Measurements from ENCODE around the gene PXYLP1.

The PXYLP1 gene

GRCh38 chr3:141250342-141250741 is 18.7 kb downstream of the PXYLP1 start:
- DNase-seq = no peak

- DNase-seq = no peak
Measured at GRCh38 chr3:141250828-141251227, 19.2 kb downstream of the PXYLP1 start.

GRCh38 chr3:141253326-141253725 is 21.7 kb downstream of the PXYLP1 start:
- DNase-seq = no peak

GRCh38 chr3:141253811-141254210 is 22.2 kb downstream of the PXYLP1 start:
- DNase-seq = no peak

GRCh38 chr3:141255137-141255845 is 23.7 kb downstream of the PXYLP1 start:
- DNase-seq = no peak

GRCh38 chr3:141255846-141256261 is 24.2 kb downstream of the PXYLP1 start:
- peak in 1 of 2 donors; percentile 10 for DNase-seq

- DNase-seq = no peak
Measured at GRCh38 chr3:141256820-141257219, 25.2 kb downstream of the PXYLP1 start.

GRCh38 chr3:141257961-141258360 is 26.3 kb downstream of the PXYLP1 start:
- peak; percentile 86 to 96 for DNase-seq

- DNase-seq = no peak
Measured at GRCh38 chr3:141258973-141259372, 27.3 kb downstream of the PXYLP1 start.

- no peak for DNase-seq
Measured at GRCh38 chr3:141259821-141260629, 28.4 kb downstream of the PXYLP1 start.

- no peak for DNase-seq
Measured at GRCh38 chr3:141260630-141260927, 29.0 kb downstream of the PXYLP1 start.

GRCh38 chr3:141261472-141262307 is 30.1 kb downstream of the PXYLP1 start:
- peak; percentile 70 to 72 for DNase-seq

GRCh38 chr3:141262308-141262705 is 30.7 kb downstream of the PXYLP1 start:
- DNase-seq = no peak

- DNase-seq = no peak
Measured at GRCh38 chr3:141266186-141266585, 34.6 kb downstream of the PXYLP1 start.

- DNase-seq = no peak
Measured at GRCh38 chr3:141266797-141267555, 35.4 kb downstream of the PXYLP1 start.

- DNase-seq = no peak
Measured at GRCh38 chr3:141267629-141268028, 36.0 kb downstream of the PXYLP1 start.

- DNase-seq = no peak
Measured at GRCh38 chr3:141268306-141268705, 36.7 kb downstream of the PXYLP1 start.

- no peak for DNase-seq
Measured at GRCh38 chr3:141268791-141269190, 37.2 kb downstream of the PXYLP1 start.

GRCh38 chr3:141269961-141270360 is 38.3 kb downstream of the PXYLP1 start:
- DNase-seq = no peak

GRCh38 chr3:141271279-141272030 is 39.8 kb downstream of the PXYLP1 start:
- DNase-seq = no peak

GRCh38 chr3:141272906-141273662 is 41.5 kb downstream of the PXYLP1 start:
- no peak for DNase-seq
